HEK293T (cell line): ENCODE data around the gene C6orf163.

Experiments
- ARNT ChIP-seq: fragments of 450-650 bp; IDR thresholded peaks from 2 replicates; pipeline ENCODE4 v1.6.1; 2017; ENCODE audit warnings: mild to moderate bottlenecking
- BHLHE40 ChIP-seq: fragments of 450-650 bp; IDR thresholded peaks from 2 replicates; pipeline ENCODE4 v1.6.1; 2016; ENCODE audit warnings: mild to moderate bottlenecking, moderate library complexity, borderline replicate concordance
- FOXK2 ChIP-seq: fragments of 450-650 bp; IDR thresholded peaks from 2 replicates; pipeline ENCODE4 v1.6.1; 2016; ENCODE audit warnings: mild to moderate bottlenecking
- FOXM1 ChIP-seq: fragments of 450-650 bp; IDR thresholded peaks from 2 replicates; pipeline ENCODE4 v1.6.1; 2017; ENCODE audit warnings: mild to moderate bottlenecking, borderline replicate concordance
- SP1 ChIP-seq: fragments of 450-650 bp; IDR thresholded peaks from 2 replicates; pipeline ENCODE4 v1.6.1; 2017
- SUZ12 ChIP-seq: fragments of 450-650 bp; IDR thresholded peaks from 2 replicates; pipeline ENCODE4 v1.6.1; 2016; ENCODE audit warnings: mild to moderate bottlenecking
- TARDBP ChIP-seq: fragments of 450-650 bp; IDR thresholded peaks from 2 replicates; pipeline ENCODE4 v1.6.1; 2016

DNA sequence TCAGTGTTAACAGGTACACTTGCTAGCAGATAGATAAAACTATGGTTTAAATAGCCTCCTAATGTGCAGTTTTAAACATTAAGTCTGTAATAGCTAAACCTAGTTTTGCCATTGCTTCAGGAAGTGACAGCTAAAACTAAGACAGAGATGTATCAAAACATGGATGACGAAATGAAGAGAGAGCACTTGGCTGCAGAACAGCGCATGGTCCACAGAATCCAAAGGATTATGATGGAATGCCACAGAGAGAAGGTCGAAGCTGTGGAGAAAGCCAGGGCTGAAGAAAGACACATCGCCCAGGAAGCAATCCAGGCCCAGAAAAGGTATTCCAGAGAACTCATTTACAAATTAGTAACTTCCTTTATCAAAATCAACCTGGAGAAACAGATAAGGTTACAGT is 11.6 kb downstream of the C6orf163 start:
- TF ChIP-seq SP1: no peak
- no peak for TF ChIP-seq FOXM1
- no peak for TF ChIP-seq TARDBP
- no peak for TF ChIP-seq ARNT
- no peak for TF ChIP-seq SUZ12
- TF ChIP-seq BHLHE40: no peak
- no peak for TF ChIP-seq FOXK2
